Activated T-helper 1 cell treated with Interleukin-2 at 50 U/mL for 16 hours (primary cell): ENCODE results near the gene GLRX.
A peak's percentile ranks its signal among the peaks of the same experiment; 100 is the strongest.
"Not testable (repeated sequence)": the region's sequence is repeated elsewhere in the genome, so short reads cannot be mapped to it uniquely, and the experiment has no call there.

Experiments used
- DNase-seq: peaks from one replicate; pipeline ENCODE4 v3.0.0-alpha.2; 2020; ENCODE audit warnings: low read depth

GLRX gene

DNA sequence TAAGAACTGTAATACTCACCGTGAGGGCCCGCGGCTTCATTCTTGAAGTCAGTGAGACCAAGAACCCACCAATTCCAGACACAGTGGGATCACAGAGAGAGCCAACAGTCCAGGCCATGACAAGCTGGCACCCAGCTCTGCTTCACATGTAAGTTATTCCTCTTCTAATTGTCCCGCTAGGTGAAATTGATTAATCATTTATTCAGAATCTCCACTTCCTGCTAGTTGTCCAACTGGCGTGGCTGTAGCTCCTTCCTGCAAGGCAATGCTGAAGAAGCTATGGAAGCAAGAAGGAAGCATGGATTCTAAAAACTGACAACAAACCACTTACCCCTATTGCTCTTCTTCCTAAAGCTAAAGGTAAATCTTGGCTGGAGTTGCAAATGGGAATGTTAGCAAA is 30.0 kb upstream of the GLRX start:
- DNase-seq: no peak

DNA sequence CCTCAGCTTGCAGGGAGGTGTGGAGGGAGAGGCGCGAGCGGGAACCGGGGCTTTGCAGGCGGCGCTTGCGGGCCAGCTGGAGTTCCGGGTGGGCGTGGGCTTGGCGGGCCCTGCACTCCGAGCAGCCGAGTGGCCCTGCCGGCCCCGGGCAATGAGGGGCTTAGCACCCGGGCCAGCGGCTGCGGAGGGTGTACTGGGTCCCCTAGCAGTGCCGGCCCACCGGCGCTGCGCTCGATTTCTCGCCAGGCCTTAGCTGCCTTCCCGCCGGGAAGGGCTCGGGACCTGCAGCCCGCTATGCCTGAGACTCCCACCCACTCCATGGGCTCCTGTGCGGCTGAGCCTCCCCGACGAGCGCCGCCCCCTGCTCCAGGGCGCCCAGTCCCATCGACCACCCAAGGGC is 28.6 kb upstream of the GLRX start:
- not testable (repeated sequence) for DNase-seq

DNA sequence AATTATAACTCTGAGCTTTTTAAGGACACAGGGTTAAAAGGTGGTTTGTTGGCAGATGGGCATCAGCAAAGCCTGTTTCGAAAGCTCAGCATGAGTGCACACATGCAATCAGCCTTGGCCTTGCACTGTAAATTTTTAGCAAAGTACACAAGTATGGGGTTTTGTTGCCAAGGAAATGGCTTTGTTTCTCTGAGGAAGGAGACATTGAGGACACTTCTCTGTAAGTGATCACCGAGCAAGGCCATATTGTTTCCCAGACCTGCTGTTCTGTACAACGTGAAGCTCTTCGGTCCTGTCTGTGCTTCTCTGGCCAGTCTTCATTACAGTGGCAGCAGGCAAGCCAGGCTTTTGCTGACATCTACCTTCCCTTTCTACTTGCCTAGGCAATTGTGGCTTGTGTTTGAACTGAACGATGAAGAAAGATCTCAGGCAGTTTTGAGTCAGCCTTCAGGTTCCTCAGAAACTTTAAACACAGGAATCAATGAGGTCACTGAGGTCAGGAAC is 27.9 kb upstream of the GLRX start:
- no peak for DNase-seq

DNA sequence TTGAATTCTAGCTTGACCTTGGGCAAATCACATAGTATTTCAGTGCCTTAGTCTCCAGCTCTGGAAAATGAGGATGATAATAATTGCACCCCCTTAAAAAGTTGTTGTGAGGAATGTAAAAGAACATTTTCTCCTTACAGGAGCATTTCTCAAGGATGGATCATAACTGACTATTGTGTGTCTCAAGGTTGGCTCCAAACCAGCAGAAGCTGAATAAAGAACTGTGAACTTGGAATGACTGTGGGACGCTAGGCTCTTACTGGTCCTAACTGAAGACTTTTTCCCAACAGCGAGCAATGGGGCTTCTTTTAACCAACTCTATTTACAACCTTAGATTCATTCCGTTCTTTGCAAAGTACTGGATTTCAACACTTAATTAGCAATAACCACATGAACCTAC is 26.2 kb upstream of the GLRX start:
- no peak for DNase-seq

DNA sequence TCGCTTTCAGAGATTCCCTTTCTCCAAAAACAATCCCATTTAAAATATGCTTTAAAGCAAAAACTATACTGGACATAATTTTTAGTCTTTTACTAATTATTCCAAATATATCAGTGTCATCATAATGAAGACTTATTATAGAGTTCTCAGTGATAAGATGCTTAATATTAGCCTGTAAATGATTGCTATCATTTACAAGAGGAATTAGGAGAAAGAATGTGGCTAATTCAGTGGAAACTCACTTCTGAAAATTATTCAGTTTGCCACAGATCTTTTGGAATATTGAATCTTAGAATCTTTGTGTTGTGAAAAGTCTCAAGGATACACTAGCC is 24.7 kb upstream of the GLRX start:
- no peak for DNase-seq

DNA sequence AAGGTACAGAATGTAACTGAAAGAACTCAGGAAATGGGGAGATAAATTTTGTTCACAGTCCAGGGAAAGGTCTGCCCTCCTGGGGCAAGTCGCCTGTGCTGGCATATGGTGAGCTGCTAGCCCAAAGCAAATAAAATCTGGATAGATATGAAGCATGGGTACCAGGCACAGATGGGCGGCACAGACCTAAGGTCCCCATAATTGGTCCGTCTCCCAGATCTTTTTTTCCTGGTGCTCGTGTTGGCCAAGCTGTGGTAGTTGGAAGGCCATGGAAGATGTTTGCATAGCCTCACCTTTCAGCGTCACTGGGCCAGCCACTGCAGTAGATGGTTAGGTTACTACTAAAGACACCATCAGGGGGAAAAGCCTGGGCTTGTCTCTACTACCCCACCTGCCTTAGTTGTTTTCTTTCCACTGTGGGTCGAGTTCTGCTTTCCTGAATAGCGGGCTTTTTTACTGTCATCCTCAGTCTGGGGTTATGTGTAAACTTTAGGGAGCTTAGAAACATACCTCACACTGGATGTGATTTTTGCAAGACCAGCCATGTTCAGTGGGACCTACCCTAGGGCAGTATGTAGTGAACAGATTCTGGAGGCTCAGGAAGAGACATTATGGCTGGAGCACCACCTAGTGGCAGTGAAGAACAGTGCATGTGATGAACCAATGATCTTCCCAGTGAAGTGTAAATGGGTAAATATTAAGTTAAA is 24.2 kb upstream of the GLRX start:
- DNase-seq: peak; percentile 52

DNA sequence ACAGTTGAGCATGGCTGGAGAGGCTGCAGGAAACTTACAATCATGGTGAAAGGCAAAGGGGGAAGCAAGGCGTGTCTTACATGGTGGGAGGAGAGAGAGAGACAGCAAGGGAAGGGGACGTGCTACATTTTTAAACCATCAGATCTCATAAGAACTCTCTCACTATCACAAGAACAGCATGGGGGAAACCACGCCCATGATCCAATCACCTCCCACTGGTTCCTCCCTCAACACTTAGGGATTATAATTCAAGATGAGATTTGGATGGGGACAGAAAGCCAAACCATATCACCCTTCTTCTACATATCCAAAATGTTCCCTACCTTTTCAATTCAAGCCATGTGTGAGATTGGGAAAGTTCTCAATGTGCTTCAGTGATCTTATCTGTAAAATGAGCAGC is 22.9 kb upstream of the GLRX start:
- DNase-seq: no peak

DNA sequence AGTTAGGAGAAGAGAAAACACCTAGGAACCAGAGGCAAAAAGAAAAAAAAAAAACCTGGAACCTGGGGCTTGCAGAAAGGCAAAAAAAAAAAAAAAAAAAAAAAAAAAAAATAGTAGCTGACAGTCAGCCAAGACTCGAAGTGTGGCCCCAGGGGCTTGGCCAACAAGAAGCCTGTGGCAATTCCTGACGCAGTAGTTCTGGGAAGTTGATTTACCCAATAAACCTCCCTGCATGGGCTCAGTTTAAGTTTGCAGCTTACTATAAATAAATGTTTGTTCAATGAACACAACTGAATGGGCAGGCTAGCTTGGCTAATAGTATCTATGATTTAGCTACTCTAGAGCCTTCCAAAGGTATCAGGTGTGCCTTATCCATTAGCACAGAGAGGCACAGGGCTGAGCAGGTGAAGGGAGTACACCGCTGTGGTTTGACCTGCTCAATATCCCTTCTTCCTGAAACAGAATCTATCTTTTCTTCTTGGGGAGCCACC is 21.3 kb upstream of the GLRX start:
- DNase-seq: no peak

DNA sequence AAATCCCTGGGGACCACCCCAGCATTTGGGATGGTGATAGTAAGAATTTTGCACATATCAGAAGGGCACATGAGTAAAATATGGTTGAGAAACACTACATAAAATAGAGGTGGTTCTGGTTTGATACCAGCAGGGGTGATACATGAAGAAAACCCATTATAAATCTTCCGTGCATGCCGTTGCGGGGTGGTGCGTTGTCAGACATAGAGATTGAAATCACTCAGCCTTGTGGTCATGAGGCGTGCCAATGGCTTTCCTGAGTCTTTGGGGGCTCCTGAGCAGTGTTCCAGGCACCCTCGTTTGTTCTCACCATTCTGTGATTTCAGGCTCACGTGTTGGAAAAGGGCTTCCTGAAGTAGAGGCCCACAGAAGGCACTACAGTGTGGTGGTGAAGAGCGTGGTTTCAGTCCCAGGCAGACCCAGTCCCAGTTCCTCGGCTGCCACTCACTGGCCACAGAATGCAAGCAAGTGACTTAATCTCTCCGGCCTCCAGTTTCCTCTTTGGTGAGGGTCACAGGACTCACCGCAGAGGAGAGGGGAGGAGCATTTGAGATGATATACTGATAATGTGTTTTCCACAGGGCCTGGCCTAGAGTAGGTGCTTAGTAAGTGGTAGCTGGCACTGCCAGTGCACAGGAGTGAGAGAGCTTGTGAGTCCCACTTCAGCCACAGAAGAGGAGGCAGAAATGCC is 20.5 kb upstream of the GLRX start:
- DNase-seq: no peak

DNA sequence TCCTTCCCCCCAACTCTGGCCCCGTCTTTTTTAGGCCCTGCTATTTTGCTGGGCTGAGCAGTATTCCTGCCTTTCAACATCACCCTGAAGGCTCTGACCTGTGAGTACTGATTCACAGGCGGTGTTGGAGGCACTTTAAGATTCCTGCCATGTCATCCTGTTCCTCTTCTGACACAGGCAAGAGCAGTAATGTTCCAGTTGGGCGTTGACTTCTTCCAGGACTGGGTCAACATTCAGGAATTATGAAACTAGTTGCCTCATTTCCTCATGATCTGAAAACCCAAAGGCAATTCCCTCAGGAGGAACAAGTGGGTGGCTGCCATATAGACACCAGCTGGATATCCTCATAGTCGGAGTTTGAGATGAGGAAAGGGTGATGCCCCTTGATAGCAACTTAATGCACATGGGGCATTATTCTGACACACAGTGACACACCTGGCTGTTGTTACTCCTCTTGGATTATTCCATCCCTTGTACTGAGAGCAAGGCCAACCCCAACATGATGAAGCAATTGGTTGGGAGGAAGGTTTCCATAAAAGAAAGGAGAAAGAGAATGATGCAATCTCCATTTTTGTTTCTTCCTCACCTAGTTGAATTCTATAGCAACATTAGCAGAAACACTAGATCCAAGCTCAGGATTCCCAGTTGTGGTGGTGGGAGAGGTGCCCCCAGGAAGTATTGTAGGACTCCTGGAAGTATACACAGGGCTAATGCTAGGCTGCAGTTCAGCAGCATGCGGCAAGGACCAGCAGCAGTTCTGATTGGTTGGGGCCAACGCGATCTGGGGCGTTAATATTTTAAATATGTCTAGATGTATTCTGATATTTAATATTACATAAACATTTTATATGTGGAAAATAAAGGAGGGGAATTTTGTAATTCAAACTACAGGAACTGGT is 19.6 kb upstream of the GLRX start:
- DNase-seq: no peak

DNA sequence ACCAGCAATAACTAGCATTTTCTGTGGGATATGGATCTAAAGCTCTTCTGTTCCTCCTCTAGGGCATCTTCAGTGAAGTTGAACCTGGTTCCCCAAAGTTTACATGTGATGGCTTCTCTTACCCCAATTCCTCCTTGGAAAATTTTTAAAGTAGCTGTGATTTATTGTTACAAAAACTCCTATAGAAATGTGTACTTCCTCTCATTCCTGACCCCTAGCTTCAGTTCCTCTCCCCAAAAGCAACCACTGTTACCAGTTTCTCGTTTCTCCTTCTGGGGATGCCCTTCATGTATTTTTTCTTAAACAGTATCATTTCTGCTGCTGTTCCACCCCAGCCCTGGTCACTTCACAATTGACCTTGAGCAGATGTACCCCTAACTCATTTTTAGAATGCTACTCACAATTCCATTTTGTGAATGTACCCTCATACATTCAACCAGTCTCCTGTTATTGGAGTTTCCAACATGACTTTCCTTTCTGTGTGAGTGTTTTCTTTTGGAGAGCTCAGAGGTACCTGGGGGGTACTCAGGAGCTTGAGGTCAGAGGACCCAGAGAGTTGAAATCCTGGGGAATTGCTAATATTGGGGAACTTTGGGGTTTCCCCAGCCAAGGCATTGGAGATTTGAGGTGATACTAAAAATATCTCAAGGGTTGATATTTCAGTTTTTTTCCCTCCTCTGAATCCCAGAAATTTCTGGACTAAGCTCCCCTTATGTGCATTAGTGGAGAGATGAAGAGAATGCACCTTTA is 18.6 kb upstream of the GLRX start:
- DNase-seq: no peak

DNA sequence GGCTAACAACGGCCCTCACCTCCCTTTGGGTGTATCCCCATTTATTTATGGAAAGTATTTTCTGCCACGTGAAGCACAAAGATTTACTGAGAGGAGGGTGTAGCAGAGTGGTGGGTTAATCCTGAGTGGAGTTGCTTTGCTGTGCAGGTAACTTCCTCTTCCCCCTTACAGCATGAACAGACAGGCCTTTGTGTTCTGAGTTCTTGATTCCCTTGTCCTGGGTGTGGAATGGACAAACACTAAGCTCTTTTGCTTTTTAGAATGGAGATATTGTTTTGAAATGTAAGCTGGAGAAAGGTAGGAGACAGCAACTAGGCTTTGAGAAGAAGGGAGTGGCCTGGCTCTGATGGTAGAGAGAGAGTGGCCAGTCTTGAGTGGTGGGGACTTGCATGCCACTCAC is 17.1 kb upstream of the GLRX start:
- no peak for DNase-seq

DNA sequence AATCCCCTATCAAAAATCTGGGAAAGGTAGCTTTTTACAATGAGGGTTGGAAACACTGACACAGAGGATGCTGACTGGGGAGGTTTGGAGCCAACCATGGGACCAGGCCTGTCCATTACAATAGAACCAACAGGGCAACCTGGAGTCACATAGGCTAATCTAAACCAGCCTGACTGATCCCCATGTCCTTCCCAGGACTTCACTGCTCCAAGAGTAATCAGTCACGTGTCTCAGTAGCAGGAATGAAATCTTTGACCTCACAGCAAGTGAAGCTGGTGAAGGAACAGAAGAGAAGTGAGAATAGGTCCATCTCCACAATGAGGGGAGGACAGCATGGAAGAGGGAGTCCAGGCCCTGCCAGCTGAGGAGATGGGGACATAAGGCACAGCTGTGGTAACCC is 16.0 kb upstream of the GLRX start:
- DNase-seq: no peak

DNA sequence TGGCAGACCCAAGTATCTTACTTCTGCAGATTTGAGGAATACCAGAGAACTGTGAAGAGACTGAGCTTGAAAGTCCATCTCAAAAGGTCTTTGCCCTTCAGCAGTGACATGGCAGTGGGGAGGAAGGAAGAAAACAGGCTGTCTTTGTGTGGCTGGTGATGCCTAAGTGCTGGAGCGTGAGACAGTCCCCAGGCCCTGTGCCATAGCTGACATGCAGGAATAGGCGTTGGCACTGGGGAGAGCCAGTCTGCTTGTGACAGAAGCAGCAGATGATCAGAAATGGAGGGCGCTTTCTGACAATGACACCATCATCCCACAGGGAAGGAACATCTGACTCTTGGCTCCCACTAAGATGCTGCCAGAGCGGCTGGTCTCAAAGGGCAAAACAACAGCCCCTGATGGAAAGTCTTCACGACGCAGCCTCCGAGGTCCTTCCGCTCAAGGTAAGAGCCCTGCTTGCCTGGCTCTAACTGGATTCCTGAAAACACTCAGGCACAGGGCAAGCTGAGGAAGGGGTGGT is 15.5 kb upstream of the GLRX start:
- DNase-seq: no peak

DNA sequence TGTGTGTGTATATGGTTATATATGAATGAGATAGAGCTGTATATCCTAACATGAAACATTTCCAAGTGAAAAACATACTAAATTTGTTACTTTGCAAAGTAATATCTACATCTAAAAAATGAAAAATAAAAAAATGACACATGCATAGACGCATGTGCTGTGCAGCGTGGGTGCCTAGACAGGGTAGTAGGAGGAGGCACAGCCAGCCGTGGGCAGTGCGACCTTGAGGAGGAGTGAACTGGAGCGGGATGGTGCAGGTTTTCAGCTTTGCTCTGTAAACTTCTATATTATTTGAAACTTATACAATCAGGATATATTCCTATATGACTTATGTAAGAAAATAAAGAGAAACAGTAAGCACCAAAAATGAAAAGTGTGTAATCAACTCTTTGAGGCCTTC is 15.0 kb upstream of the GLRX start:
- DNase-seq: no peak

DNA sequence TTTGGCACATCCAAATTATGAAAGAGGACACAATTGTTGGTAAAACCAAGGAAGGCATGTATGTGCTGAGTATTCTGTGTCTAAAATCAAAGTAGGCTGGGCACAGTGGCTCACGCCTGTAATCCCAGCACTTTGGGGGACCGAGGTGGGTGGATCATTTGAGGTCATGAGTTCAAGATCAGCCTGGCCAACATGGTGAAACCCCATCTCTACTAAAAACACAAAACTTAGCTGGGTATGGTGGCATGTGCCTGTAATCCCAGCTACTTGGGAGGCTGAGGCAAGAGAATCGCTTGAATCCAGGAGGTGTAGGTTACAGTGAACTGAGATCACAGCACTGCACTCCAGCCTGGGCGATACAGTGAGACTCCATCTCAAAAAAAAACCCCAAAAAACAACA is 14.4 kb upstream of the GLRX start:
- not testable (repeated sequence) for DNase-seq

DNA sequence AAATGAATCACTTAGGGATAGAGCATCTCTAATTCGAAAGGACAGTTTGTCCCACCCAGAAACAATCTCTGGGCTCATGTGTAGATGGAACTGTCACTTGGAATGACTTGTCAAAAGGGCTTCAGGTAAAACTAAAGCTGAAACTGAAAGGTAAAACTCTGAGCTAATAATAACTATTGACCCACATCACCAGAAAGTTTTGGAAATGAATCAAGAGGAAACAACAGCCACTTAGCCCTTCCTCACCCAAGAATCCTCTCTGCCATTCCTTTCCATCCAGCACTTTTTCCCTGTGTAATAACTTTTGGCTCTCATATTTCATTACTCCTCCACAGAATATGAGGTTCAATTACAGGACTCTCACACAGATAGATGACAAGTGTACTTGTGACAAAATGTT is 14.0 kb upstream of the GLRX start:
- no peak for DNase-seq

DNA sequence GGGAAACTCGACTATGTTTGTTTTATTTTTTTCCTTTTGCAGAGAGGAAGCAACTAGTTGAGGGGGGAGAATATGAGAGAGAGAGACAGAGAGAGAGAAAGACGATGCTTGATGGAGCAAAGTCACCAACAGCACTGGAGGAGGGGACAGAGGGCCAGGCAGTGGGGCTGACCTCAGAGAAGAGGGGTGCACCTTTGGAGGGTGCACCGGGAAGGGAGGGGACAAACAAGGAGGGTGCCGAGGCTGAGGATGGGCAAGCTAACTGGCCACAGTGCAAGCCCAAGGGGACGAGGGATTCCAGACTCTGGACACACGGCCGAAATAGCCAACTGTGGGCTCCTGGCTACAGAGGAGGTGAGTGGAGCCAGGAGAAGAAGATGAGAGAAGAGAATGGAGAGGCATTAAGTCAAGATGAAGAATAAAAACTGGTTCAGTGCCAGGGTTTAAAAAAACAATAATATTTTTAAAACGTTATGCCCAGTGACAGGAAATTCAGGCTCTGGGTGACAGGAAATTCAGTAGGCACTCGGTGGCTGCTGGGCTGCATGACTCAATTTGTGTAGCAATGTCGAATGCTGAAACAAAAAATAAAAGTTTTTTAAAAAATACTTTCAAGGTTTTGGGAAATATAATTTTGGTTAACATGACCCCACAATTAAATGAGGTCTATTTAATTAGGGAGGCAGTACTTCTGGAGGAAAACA is 13.3 kb upstream of the GLRX start:
- no peak for DNase-seq

DNA sequence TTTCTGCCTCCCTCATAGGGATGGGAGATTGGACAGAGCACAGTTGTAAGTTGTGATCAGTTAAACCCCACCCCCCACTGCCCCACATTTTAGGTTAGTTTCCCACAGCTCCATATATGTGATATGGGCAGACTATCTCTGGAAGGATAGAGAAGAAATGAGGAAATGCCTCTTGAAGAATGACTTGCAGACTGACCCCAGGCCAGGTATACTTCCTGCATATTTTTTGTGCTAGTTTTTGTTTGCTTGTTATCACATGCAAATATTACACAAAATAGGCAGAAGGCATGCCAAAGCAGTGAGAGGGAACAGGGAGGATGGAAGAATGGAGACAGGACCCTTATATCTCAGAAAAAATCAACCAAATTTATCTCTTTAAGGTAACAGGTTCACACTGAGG is 10.1 kb upstream of the GLRX start:
- DNase-seq: no peak

DNA sequence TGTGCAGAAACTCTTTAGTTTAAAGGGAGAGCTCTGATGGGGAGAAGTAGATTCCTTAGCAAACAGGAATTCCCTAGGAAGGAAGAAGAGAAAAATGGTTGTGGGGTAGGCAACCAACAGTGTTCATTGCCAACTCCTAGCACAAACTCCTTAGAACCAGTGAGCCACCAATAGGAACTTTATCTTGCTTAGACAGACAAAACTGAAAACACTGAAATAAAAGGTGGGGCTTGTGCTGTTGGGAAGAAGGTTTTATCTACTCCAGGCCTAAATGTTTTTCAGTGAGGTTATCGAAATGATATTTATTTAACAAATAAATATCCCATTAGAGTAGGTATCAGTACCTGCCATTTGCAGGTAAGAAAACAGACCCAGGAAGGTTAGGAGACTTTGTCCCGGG is 7.7 kb upstream of the GLRX start:
- no peak for DNase-seq

DNA sequence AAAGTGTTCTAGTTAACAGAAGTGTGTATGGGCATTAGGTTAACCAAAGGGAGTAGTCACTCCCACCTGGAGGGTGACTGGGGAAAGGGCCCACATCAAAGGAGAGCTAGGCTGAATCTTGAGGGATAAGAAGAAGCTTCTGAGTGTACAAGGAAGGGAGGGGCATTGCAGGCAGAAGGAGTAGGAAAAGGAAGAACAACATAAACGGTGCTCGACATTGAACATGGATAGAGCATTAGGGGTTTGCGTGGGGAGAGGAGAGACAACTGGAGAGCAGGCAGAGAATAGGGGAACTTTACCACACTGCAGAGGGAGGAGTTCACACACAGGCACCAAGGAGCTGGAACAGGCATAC is 5.3 kb upstream of the GLRX start:
- DNase-seq: no peak
